Measurements from ENCODE around the gene LARP4B. TPM values are rescaled to one million over a fixed set of nuclear protein-coding genes. Genes with fewer than 3 reads are reported as not detected.

The LARP4B gene
- total RNA-seq, 2 experiments from 2014 or later = 99.0 to 103 TPM

DNA sequence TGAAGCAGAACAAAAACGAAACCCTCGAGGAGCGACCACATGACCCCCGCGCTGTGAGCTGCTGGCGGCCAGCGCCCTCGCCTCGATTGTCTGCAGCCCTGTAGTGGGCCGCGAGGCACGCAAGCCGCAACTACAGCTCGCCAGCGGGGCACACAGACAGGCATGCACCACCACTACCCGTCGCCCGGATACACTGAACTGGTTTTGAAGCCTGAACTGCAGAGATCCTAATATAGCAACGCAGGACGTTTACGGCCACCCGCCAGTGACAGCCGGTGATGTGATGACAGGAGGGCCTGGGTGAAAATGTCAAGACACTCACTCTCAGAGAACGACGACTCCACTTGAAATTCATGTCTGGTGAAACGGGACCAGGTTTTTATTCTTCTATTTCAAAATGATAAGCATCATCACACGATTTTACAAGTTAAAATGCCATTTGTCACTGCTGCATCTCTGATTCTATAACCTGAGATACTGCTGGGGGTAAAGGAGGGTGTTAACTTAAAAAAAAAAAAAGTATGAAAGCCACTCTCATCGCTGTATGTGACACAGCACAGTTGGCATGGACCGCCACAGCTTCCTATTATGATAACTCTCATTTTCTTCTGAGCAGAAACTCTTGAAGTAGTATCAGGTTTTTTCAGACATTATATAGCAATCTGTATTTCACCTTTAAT, 121.7 kb downstream of the LARP4B start:
- peaks cover 58% of the 10 kb centered on the region for H3K36me3 Mint-ChIP-seq (ENCODE audit: low read depth)
- DNase-seq = no peak
- H3K4me3 Mint-ChIP-seq = no peak overlapping the region
- H3K4me1 Mint-ChIP-seq = peaks cover 13% of the 10 kb centered on the region
- H3K27ac Mint-ChIP-seq = no peak overlapping the region
- ChIA-PET CTCF (no interaction called here), POLR2A (no interaction called here)
- no peaks in the 10 kb centered on the region for H3K9me3 Mint-ChIP-seq
- H3K27me3 Mint-ChIP-seq = no peaks in the 10 kb centered on the region

- no peaks in the 10 kb centered on the region for H3K9me3 Mint-ChIP-seq
These were observed 123.5 kb downstream of the LARP4B start for GRCh38 chr10:807958-808353.

GRCh38 chr10:807163-807957, 124.1 kb downstream of the LARP4B start:
- POLR2A ChIA-PET = no interaction called here

More at GRCh38 chr10:807958-808353, 123.5 kb downstream of the LARP4B start:
- peaks cover 45% of the 10 kb centered on the region for H3K36me3 Mint-ChIP-seq (ENCODE audit: low read depth)
- DNase-seq = no peak
- no peak overlapping the region for H3K27ac Mint-ChIP-seq
- no peak overlapping the region for H3K4me3 Mint-ChIP-seq
- H3K27me3 Mint-ChIP-seq = no peaks in the 10 kb centered on the region
- ChIA-PET CTCF (no interaction called here), POLR2A (no interaction called here)
- H3K4me1 Mint-ChIP-seq = peaks cover 26% of the 10 kb centered on the region

GRCh38 chr10:806451-807162, 124.9 kb downstream of the LARP4B start:
- H3K4me1 Mint-ChIP-seq = peaks cover 29% of the 10 kb centered on the region
- H3K4me3 Mint-ChIP-seq = no peak overlapping the region
- no peak overlapping the region for H3K27ac Mint-ChIP-seq
- ChIA-PET POLR2A (no interaction called here), CTCF (no interaction called here)
- H3K9me3 Mint-ChIP-seq = no peaks in the 10 kb centered on the region
- H3K27me3 Mint-ChIP-seq = no peaks in the 10 kb centered on the region
- H3K36me3 Mint-ChIP-seq (ENCODE audit: low read depth) = peaks cover 35% of the 10 kb centered on the region
- DNase-seq = no peak

More at GRCh38 chr10:807163-807957, 124.1 kb downstream of the LARP4B start:
- CTCF ChIA-PET = no interaction called here
- Mint-ChIP-seq H3K36me3 (ENCODE audit: low read depth) (peaks cover 42% of the 10 kb centered on the region), H3K27ac (no peak overlapping the region), H3K4me3 (no peak overlapping the region), H3K4me1 (peaks cover 26% of the 10 kb centered on the region), H3K27me3 (no peaks in the 10 kb centered on the region), H3K9me3 (no peaks in the 10 kb centered on the region)
- no peak for DNase-seq

GRCh38 chr10:805620-806305, 125.7 kb downstream of the LARP4B start:
- Mint-ChIP-seq H3K4me1 (peaks cover 30% of the 10 kb centered on the region), H3K27me3 (no peaks in the 10 kb centered on the region), H3K4me3 (no peak overlapping the region), H3K9me3 (no peaks in the 10 kb centered on the region), H3K36me3 (ENCODE audit: low read depth) (peaks cover 35% of the 10 kb centered on the region), H3K27ac (no peak overlapping the region)
- ChIA-PET CTCF (no interaction called here), POLR2A (no interaction called here)
- no peak for DNase-seq

- DNase-seq = no peak
- Mint-ChIP-seq H3K4me3 (no peak overlapping the region), H3K36me3 (ENCODE audit: low read depth) (peaks cover 32% of the 10 kb centered on the region), H3K4me1 (peaks cover 30% of the 10 kb centered on the region), H3K27ac (peak overlapping the region; percentile 35), H3K9me3 (peaks cover 3% of the 10 kb centered on the region), H3K27me3 (peaks cover 2% of the 10 kb centered on the region)
- POLR2A ChIA-PET = no interaction called here
- CTCF ChIA-PET = interaction anchor here (1.6 kb wide), 1 partner anchor 15 kb away, joined by 6 read pairs; no protein-coding TSS in a partner anchor
These were observed 126.5 kb downstream of the LARP4B start for GRCh38 chr10:804787-805619.

DNA sequence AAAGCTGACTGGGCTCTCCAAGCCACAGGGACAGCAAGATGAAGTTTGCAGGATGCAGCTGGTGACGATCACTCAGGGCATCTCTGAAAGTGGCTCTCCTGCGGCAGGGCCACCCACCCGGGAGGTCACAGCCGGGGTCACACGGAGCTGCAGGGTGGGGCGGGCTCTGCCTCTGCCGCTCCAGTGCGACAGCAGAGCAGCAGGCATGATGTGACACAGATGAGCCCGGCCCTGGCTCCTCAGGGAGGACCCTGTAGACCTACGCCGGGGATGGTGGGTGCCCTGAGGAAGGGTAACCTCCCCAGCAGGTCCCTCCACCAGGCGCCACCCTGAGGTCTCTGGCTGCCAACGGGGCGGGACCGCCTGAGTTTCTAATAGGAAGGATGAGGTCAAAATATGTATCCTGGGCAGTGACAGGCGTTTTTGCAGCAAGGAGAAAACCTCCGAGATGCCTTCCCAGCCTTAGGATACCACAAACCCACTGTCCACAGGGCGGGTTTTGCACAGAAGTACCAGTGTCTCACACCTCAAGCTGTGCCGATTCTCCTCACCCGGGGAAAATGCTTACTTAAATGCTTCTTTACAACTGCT, 127.2 kb downstream of the LARP4B start:
- Mint-ChIP-seq H3K27me3 (peaks cover 2% of the 10 kb centered on the region), H3K4me3 (no peak overlapping the region), H3K4me1 (peaks cover 30% of the 10 kb centered on the region), H3K9me3 (peaks cover 5% of the 10 kb centered on the region), H3K27ac (peak overlapping the region; percentile 35), H3K36me3 (ENCODE audit: low read depth) (peaks cover 27% of the 10 kb centered on the region)
- ChIA-PET POLR2A (interaction anchor here (1.9 kb wide), 1 partner anchor 11 kb away, joined by 5 read pairs; no protein-coding TSS in a partner anchor), CTCF (interaction anchor here (1.6 kb wide), 1 partner anchor 14 kb away, joined by 6 read pairs; no protein-coding TSS in a partner anchor)
- peak; percentile 42 for DNase-seq

DNA sequence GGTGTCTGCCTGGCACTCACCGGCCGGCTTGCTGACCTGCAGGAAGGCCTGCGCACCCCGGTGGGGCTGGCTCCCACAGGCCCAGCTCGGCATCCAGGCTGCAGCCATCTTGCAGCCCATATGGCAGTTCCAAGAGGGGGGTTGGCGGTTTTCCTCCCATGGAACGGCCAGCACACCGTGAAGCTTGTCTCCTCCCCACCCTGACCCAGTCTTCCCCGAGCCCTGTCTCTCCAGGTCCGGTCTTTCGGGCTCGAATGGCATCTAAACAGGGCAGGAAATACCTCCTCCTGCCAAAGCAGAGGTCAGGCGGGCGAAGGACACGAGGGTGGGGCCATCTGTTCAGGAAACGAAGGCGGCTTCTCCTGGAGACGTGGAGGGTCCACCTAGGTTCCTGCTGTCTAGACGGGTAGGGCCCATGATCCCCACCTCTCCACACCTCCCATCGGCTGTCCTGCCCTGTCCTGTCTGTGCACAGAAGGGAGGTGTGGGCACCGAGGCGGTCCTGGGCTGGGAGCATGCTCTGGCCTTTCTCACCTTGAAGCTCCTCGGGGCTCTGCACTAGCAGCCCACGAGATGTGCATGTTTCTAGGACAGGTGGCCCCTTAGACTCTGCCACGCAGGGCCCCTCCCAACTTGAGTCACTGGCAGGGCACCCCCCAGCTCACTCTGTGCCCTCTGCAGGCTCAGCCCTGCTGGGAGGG, 128.3 kb downstream of the LARP4B start:
- POLR2A ChIA-PET = interaction anchor here (1.9 kb wide), 1 partner anchor 12 kb away, joined by 5 read pairs; no protein-coding TSS in a partner anchor
- Mint-ChIP-seq H3K27me3 (peaks cover 2% of the 10 kb centered on the region), H3K9me3 (peaks cover 16% of the 10 kb centered on the region), H3K4me1 (peaks cover 30% of the 10 kb centered on the region), H3K36me3 (ENCODE audit: low read depth) (peaks cover 26% of the 10 kb centered on the region), H3K27ac (no peak overlapping the region), H3K4me3 (no peak overlapping the region)
- CTCF ChIA-PET = interaction anchor here (1.6 kb wide), 1 partner anchor 13 kb away, joined by 6 read pairs; no protein-coding TSS in a partner anchor
- DNase-seq = no peak

- peaks cover 30% of the 10 kb centered on the region for H3K4me1 Mint-ChIP-seq
- H3K27ac Mint-ChIP-seq = no peak overlapping the region
- CTCF ChIA-PET = interaction anchor here (0.6 kb wide), 1 partner anchor 306 kb away, joined by 3 read pairs; no protein-coding TSS in a partner anchor
- POLR2A ChIA-PET = interaction anchor here (1.9 kb wide), 1 partner anchor 13 kb away, joined by 5 read pairs; no protein-coding TSS in a partner anchor
- H3K4me3 Mint-ChIP-seq = no peak overlapping the region
- H3K9me3 Mint-ChIP-seq = peaks cover 19% of the 10 kb centered on the region
- H3K36me3 Mint-ChIP-seq (ENCODE audit: low read depth) = peaks cover 25% of the 10 kb centered on the region
- no peak for DNase-seq
- H3K27me3 Mint-ChIP-seq = peaks cover 2% of the 10 kb centered on the region
These were observed 129.0 kb downstream of the LARP4B start for GRCh38 chr10:802506-802905.

GRCh38 chr10:797179-797578, 134.3 kb downstream of the LARP4B start:
- Mint-ChIP-seq H3K4me3 (no peak overlapping the region), H3K36me3 (ENCODE audit: low read depth) (peaks cover 32% of the 10 kb centered on the region), H3K27me3 (peaks cover 2% of the 10 kb centered on the region), H3K27ac (no peak overlapping the region), H3K9me3 (peaks cover 34% of the 10 kb centered on the region), H3K4me1 (peaks cover 4% of the 10 kb centered on the region)
- CTCF ChIA-PET = no interaction called here
- no peak for DNase-seq
- POLR2A ChIA-PET = no interaction called here

DNA sequence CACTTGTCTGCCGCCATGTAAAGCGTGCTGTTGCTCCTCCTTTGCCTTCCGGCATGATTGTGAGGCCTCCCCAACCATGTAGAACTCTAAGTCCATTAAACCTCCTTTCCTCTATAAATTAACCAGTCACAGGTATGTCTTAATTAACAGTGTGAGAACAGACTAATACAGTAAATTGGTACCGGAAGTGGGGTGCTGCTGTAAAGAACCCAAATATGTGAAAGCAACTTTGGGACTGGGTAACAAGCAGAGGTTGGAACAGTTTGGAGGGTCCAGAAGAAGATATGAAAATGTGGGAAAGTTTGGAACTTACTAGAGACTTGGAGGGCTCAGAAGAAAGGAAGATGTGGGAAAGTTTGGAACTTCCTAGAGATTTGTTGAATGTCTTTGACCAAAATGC, 135.3 kb downstream of the LARP4B start:
- no peak for DNase-seq
- ChIA-PET POLR2A (no interaction called here), CTCF (no interaction called here)
- Mint-ChIP-seq H3K4me3 (no peak overlapping the region), H3K4me1 (no peaks in the 10 kb centered on the region), H3K36me3 (ENCODE audit: low read depth) (peaks cover 32% of the 10 kb centered on the region), H3K27ac (no peak overlapping the region), H3K9me3 (peaks cover 34% of the 10 kb centered on the region), H3K27me3 (peaks cover 2% of the 10 kb centered on the region)

All from activated CD4-positive, alpha-beta memory T cell treated with anti-CD3 and anti-CD28 coated beads, Interleukin-2, amount 10 ng/mL, durations not matched to agents 7 days and 5 days (primary cell).